Activated CD8-positive, alpha-beta T cell treated with anti-CD3 and anti-CD28 coated beads for 36 hours (primary cell): Measurements from ENCODE around the gene INSM1. TPM values are rescaled to one million over a fixed set of nuclear protein-coding genes. Genes with fewer than 3 reads are reported as not detected.

Experiments used
- ATAC-seq: fragments of 200-7000 bp; cut with Tn5 transposase; one replicate; pipeline ENCODE4 v1.10.0; 2021; ENCODE audit warnings: mild to moderate bottlenecking, moderate library complexity
- CTCF ChIA-PET: fragments of 350-600 bp; sonication (Branson Sonifier 250); formaldehyde crosslinking; loops from one replicate; lab custom pipeline; 2021; ENCODE audit warnings: antibody characterized with exemption; lab: Charles Lee
- POLR2A ChIA-PET: fragments of 350-600 bp; sonication (Branson Sonifier 250); formaldehyde crosslinking; loops from one replicate; lab custom pipeline; 2021; ENCODE audit warnings: antibody characterized with exemption; lab: Charles Lee
- DNase-seq: peaks from one replicate; pipeline ENCODE4 v3.0.0-alpha.2; 2020
- H3K27ac Mint-ChIP-seq: one replicate; pipeline ENCODE4 v1.8.0; 2021; ENCODE audit warnings: mild to moderate bottlenecking, mixed read lengths
- H3K27me3 Mint-ChIP-seq: one replicate; pipeline ENCODE4 v1.8.0; 2021; ENCODE audit warnings: mixed read lengths
- H3K36me3 Mint-ChIP-seq: one replicate; pipeline ENCODE4 v1.8.0; 2021; ENCODE audit warnings: low read depth, mixed read lengths
- H3K4me1 Mint-ChIP-seq: one replicate; pipeline ENCODE4 v1.8.0; 2021; ENCODE audit warnings: low read depth, mixed read lengths
- H3K4me3 Mint-ChIP-seq: one replicate; pipeline ENCODE4 v1.8.0; 2021; ENCODE audit warnings: mild to moderate bottlenecking, moderate library complexity, mixed read lengths
- H3K9me3 Mint-ChIP-seq: one replicate; pipeline ENCODE4 v1.8.0; 2021; ENCODE audit warnings: mixed read lengths
- intact Hi-C: fragments of 100-400 bp; cut with micrococcal nuclease; formaldehyde crosslinking; loops from one replicate; pipeline ENCODE4 v1.10.0; 2022
- total RNA-seq, 2 experiments: library from RNA; stranded (reverse); gene quantifications; one replicate each; pipeline ENCODE4 v1.2.3, GENCODE V29; 2021
- TF ChIP-seq, protein P1 (sequence below): fragments of 200-600 bp; IDR thresholded peaks from one replicate; pipeline ENCODE4 v1.8.0; 2022; ENCODE audit warnings: antibody characterized with exemption, mild to moderate bottlenecking

Gene INSM1
- total RNA-seq, 2 experiments from 2014 or later: 0.76 to 0.99 TPM

DNA sequence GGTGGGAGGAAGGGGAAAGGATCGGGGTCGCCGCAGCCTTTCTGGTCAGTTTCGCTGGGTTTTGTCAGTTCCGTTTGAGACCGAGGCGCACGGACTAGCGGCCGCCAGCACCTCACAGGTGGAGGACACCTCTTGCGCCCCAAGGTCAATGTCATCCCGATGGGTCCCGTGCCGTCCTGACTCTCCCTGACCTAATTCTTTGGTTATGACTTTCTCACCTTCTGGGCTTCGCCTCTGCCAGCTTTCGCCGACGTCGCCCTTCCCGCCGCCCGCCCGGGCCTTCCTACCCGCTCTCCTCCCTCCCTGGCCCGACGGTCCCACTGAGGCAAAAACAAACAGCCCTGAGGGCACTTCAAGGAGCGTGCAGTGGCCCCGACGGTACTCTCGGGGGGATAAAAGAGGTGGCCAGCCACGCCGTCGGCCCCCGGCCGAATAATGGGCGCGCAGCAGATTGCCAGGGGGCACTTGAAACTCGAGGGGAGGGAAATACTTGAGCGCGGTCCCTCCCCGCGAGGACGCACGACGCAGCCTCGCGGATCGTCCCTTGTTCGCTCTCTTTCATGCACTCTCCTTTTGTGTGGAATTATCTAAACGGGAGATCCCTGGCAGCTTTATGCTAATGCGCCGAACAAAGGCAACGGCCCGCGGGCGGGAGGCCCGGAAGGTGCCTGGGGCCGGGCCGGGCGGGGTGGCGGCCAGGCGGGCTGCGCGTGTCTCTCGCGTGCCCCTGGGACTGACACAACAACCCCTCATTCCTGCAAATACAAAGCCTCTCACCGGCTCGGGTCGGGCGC lies 3.9 kb upstream of the INSM1 start:
- no peaks in the 10 kb centered on the region for H3K36me3 Mint-ChIP-seq
- TF ChIP-seq, protein P1, sequence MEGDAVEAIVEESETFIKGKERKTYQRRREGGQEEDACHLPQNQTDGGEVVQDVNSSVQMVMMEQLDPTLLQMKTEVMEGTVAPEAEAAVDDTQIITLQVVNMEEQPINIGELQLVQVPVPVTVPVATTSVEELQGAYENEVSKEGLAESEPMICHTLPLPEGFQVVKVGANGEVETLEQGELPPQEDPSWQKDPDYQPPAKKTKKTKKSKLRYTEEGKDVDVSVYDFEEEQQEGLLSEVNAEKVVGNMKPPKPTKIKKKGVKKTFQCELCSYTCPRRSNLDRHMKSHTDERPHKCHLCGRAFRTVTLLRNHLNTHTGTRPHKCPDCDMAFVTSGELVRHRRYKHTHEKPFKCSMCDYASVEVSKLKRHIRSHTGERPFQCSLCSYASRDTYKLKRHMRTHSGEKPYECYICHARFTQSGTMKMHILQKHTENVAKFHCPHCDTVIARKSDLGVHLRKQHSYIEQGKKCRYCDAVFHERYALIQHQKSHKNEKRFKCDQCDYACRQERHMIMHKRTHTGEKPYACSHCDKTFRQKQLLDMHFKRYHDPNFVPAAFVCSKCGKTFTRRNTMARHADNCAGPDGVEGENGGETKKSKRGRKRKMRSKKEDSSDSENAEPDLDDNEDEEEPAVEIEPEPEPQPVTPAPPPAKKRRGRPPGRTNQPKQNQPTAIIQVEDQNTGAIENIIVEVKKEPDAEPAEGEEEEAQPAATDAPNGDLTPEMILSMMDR: no peak
- H3K9me3 Mint-ChIP-seq: no peaks in the 10 kb centered on the region
- intact Hi-C loops: loop anchor here (5.0 to 10.0 kb wide), 2 partner anchors 131 to 203 kb away; no protein-coding TSS in a partner anchor
- ATAC-seq (no peak), DNase-seq (peak; percentile 5)
- ChIA-PET CTCF (no interaction called here), POLR2A (no interaction called here)
- peaks cover 65% of the 10 kb centered on the region for H3K27me3 Mint-ChIP-seq
- H3K4me1 Mint-ChIP-seq: peaks cover 34% of the 10 kb centered on the region
- H3K4me3 Mint-ChIP-seq: no peak overlapping the region
- no peak overlapping the region for H3K27ac Mint-ChIP-seq

DNA sequence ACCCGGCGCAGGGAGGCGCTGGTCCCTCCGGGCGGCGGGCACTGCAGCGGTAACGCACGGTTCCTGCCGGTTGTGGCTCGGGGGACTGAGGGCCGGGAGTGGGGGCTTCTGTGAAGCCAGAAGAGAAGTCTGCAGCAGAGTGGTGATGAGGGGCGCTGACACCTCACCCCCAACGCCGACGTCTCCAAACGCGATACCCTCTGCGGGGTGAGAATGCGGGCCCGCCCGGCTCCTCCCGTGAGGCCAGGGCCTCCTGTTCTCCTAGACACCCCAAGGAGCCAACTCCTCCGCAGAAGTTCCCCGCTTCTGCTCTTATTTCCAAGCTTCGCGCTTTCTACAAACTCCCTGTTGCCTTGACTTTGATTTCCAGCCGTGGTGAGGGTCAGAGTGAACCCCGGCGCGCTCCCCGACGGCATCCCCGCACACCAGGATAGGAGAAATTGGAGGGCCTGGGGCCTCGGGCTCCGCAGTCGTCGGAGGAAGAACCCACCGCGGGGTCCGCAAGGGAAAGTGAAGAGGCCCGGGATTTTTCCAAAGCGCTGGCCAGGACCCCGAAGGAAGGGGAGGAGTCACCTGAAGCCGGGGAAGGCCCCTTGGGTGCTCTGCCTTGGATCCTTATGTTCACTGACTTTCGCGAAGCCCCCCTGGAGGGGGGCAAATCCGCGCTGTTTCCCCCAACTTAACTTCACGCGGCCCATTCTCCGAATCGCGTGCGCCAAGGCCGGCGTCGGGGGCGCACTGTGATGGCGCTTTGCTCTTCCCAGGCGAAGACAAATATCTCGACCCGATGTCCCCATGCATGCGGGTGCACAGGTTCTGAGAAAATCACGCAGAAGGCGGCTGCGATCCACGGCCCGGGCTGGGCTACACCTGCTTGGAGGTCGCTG lies 3.1 kb upstream of the INSM1 start:
- intact Hi-C loops: loop anchor here (5.0 to 10.0 kb wide), 2 partner anchors 130 to 202 kb away; no protein-coding TSS in a partner anchor
- H3K9me3 Mint-ChIP-seq: no peaks in the 10 kb centered on the region
- ChIA-PET CTCF (no interaction called here), POLR2A (no interaction called here)
- no peaks in the 10 kb centered on the region for H3K36me3 Mint-ChIP-seq
- DNase-seq (peak; percentile 18), ATAC-seq (no peak)
- TF ChIP-seq, protein P1: no peak
- H3K27me3 Mint-ChIP-seq: peaks cover 66% of the 10 kb centered on the region
- no peak overlapping the region for H3K4me3 Mint-ChIP-seq
- peaks cover 32% of the 10 kb centered on the region for H3K4me1 Mint-ChIP-seq
- no peak overlapping the region for H3K27ac Mint-ChIP-seq

DNA sequence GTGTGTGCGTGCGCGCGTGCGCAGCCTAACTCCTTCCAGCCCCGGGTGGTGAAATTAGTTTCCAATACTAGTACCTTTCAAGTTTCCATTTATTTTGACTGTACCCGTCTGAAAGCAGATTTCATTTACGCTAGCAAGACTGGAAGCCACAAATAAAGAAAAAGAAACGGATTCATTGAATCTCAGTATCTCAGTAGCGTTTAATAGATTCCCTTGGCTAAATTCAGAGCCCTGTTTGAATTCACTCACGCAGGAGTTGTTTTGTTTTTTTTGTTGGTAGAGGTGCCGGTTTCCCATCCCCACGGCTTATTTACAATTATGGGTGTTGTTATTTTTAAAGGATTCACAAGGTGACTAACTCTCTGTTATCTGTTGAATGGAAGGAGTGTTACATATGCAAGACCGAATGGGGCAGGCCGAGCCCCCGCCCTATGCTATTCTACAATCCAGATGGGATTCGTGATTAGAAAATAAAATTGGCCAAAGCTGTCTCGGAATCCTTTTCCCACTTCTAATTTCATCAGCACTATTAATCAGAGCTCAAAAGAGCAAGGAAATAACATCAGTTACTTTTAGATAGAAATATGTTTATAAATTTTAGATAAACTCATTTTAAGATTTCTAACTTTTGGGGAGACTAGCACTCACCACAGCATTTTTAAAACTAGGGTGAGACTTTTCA lies 2.3 kb upstream of the INSM1 start:
- H3K4me1 Mint-ChIP-seq: peaks cover 27% of the 10 kb centered on the region
- no peak for ATAC-seq
- no peak overlapping the region for H3K4me3 Mint-ChIP-seq
- ChIA-PET POLR2A (no interaction called here), CTCF (no interaction called here)
- intact Hi-C loops: loop anchor here (10.0 kb wide), 1 partner anchor 129 kb away; no protein-coding TSS in a partner anchor
- peaks cover 69% of the 10 kb centered on the region for H3K27me3 Mint-ChIP-seq
- H3K36me3 Mint-ChIP-seq: no peaks in the 10 kb centered on the region
- no peaks in the 10 kb centered on the region for H3K9me3 Mint-ChIP-seq
- H3K27ac Mint-ChIP-seq: no peak overlapping the region
- TF ChIP-seq, protein P1: no peak
- DNase-seq: no peak

DNA sequence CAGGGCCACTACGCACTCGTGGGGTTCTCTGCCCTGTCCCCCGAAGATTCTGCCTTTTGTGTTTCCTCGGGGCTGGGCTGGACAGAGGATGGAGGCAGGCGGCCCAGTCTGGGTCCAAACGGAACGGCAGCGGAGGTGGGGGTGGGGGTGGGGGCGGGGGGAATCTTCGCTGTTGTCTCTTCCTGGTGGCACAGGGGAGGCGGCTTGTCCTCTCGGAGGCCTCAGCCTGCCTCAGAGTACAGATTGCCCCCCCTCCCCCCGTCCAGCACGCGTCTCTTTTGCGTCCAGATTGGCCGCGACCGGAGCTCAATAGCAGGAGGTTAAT lies 1.4 kb upstream of the INSM1 start:
- no peaks in the 10 kb centered on the region for H3K9me3 Mint-ChIP-seq
- no peak overlapping the region for H3K4me3 Mint-ChIP-seq
- H3K4me1 Mint-ChIP-seq: peaks cover 22% of the 10 kb centered on the region
- peaks cover 67% of the 10 kb centered on the region for H3K27me3 Mint-ChIP-seq
- ChIA-PET POLR2A (interaction anchor here (0.6 kb wide), 2 partner anchors 190 to 1136 kb away, joined by 3 read pairs; no protein-coding TSS in a partner anchor), CTCF (interaction anchor here (0.6 kb wide), 1 partner anchor 200 kb away, joined by 3 read pairs; no protein-coding TSS in a partner anchor)
- H3K36me3 Mint-ChIP-seq: no peaks in the 10 kb centered on the region
- no peak for ATAC-seq
- TF ChIP-seq, protein P1: no peak
- DNase-seq: no peak
- H3K27ac Mint-ChIP-seq: no peak overlapping the region
- intact Hi-C loops: loop anchor here (10.0 kb wide), 1 partner anchor 128 kb away; no protein-coding TSS in a partner anchor
